Activated CD8-positive, alpha-beta T cell treated with anti-CD3 and anti-CD28 coated beads for 36 hours (primary cell): ENCODE data around the gene MAP4K3. TPM values are rescaled to one million over a fixed set of nuclear protein-coding genes. Genes with fewer than 3 reads are reported as not detected.

ENCODE experiments used
- ATAC-seq: fragments of 200-7000 bp; cut with Tn5 transposase; one replicate; pipeline ENCODE4 v1.10.0; 2021; ENCODE audit warnings: mild to moderate bottlenecking, moderate library complexity
- CTCF ChIA-PET: fragments of 350-600 bp; sonication (Branson Sonifier 250); formaldehyde crosslinking; loops from one replicate; lab custom pipeline; 2021; ENCODE audit warnings: antibody characterized with exemption; lab: Charles Lee
- POLR2A ChIA-PET: fragments of 350-600 bp; sonication (Branson Sonifier 250); formaldehyde crosslinking; loops from one replicate; lab custom pipeline; 2021; ENCODE audit warnings: antibody characterized with exemption; lab: Charles Lee
- DNase-seq: peaks from one replicate; pipeline ENCODE4 v3.0.0-alpha.2; 2020
- H3K27ac Mint-ChIP-seq: one replicate; pipeline ENCODE4 v1.8.0; 2021; ENCODE audit warnings: mild to moderate bottlenecking, mixed read lengths
- H3K27me3 Mint-ChIP-seq: one replicate; pipeline ENCODE4 v1.8.0; 2021; ENCODE audit warnings: mixed read lengths
- H3K36me3 Mint-ChIP-seq: one replicate; pipeline ENCODE4 v1.8.0; 2021; ENCODE audit warnings: low read depth, mixed read lengths
- H3K4me1 Mint-ChIP-seq: one replicate; pipeline ENCODE4 v1.8.0; 2021; ENCODE audit warnings: low read depth, mixed read lengths
- H3K4me3 Mint-ChIP-seq: one replicate; pipeline ENCODE4 v1.8.0; 2021; ENCODE audit warnings: mild to moderate bottlenecking, moderate library complexity, mixed read lengths
- H3K9me3 Mint-ChIP-seq: one replicate; pipeline ENCODE4 v1.8.0; 2021; ENCODE audit warnings: mixed read lengths
- intact Hi-C: fragments of 100-400 bp; cut with micrococcal nuclease; formaldehyde crosslinking; loops from one replicate; pipeline ENCODE4 v1.10.0; 2022
- total RNA-seq, 2 experiments: library from RNA; stranded (reverse); gene quantifications; one replicate each; pipeline ENCODE4 v1.2.3, GENCODE V29; 2021
- TF ChIP-seq, protein P1 (sequence below): fragments of 200-600 bp; IDR thresholded peaks from one replicate; pipeline ENCODE4 v1.8.0; 2022; ENCODE audit warnings: antibody characterized with exemption, mild to moderate bottlenecking

MAP4K3 gene
- 10 to 100 TPM in 1 of 2 experiments, 1 to 10 TPM in 1; 6.5 to 12.5 TPM for total RNA-seq

DNA sequence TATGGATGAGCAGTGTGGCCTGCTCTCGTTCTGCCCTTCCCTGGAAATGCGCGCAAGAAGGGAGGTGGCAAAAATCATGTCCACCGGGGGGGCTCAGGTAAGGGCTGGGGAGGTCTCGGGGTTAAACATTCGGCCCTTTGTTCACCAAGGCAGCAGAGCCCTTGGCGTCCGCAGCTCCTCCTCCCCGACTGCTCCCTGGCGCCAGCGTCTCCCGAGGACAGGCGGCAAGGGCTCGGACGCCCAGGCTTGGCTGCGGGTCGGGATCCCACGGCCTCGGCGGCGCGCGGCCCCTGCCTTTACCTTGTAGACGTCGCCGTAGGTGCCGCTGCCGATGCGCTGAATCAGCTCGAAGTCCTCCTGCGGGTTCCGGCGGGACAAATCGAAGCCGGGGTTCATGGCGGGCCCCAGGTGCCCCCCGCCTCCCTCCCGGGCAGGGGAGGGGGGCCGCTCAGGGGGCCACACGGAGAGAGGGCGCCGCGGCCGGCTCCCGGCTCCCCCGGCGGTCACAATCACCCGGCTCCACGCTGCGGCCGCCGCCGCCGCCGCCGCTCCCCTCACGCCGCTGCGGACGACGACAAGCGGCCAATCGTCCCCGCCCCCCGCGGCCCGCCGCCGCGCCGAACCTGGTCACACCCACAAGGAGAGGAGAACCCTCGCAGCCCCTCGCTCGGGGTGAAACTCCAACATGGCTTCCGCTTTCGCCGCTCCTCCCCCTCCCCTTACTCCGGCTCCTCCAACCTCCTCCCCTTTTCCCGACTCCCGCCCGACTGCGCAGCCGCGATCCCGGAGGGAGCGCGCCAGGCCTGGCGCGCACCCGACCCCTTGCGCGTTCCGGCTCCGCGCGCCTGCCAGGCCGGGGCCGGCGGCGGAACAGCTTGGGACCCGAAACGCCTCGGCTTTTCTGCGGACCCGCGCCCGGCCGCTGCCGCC lies at the start of gene MAP4K3:
MAP4K3 (minus strand) TSS at position 694 of the 930 bp plus-strand sequence; CDS start at position 396, 298 bp downstream.
- TF ChIP-seq, protein P1, sequence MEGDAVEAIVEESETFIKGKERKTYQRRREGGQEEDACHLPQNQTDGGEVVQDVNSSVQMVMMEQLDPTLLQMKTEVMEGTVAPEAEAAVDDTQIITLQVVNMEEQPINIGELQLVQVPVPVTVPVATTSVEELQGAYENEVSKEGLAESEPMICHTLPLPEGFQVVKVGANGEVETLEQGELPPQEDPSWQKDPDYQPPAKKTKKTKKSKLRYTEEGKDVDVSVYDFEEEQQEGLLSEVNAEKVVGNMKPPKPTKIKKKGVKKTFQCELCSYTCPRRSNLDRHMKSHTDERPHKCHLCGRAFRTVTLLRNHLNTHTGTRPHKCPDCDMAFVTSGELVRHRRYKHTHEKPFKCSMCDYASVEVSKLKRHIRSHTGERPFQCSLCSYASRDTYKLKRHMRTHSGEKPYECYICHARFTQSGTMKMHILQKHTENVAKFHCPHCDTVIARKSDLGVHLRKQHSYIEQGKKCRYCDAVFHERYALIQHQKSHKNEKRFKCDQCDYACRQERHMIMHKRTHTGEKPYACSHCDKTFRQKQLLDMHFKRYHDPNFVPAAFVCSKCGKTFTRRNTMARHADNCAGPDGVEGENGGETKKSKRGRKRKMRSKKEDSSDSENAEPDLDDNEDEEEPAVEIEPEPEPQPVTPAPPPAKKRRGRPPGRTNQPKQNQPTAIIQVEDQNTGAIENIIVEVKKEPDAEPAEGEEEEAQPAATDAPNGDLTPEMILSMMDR, result no peak
- CTCF ChIA-PET, result interaction anchor here (0.9 to 1.4 kb wide), 2 partner anchors 13 to 57 kb away, joined by 3 to 6 read pairs; no protein-coding TSS in a partner anchor
- peak within 1 kb of the TSS; percentile 86 for H3K4me3 Mint-ChIP-seq
- peaks cover 60% of the 10 kb centered on the region for H3K4me1 Mint-ChIP-seq
- peaks cover 1% of the 10 kb centered on the region for H3K9me3 Mint-ChIP-seq
- intact Hi-C loops, result no loop called here
- POLR2A ChIA-PET, result interaction anchor here (0.6 to 1.4 kb wide), 5 partner anchors 17 to 113 kb away, joined by 3 read pairs; no protein-coding TSS in a partner anchor
- ATAC-seq, result peak; percentile 71
- H3K27ac Mint-ChIP-seq, result peak within 1 kb of the TSS; percentile 84
- peak; percentile 82 for DNase-seq
- peaks cover 1% of the 10 kb centered on the region for H3K36me3 Mint-ChIP-seq
- no peaks in the 10 kb centered on the region for H3K27me3 Mint-ChIP-seq

DNA sequence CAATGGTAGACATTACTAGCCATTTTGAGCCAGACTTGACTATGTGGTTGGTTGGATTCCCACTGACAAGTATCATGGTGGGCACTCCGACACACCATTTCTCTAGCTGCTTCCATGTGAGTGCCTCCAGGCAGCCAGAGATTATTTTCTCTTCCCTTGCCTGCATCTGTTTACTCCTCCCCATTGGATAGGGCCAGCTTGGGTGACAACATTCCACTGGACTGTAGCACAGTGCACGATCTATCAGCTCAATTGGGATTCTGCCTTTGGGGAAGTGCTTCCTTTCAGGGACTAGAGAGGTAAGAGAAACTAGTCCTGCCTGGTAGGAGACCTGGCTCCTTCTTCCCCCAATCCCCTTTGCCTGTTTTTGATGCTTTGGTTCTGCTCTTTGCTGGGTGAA lies 49.0 kb upstream of the MAP4K3 start:
- Mint-ChIP-seq H3K4me3 (no peak overlapping the region), H3K36me3 (peaks cover 2% of the 10 kb centered on the region), H3K27me3 (peaks cover 2% of the 10 kb centered on the region), H3K4me1 (peaks cover 2% of the 10 kb centered on the region), H3K9me3 (peaks cover 2% of the 10 kb centered on the region), H3K27ac (no peak overlapping the region)
- ATAC-seq (no peak), DNase-seq (no peak)
- intact Hi-C loops, result no loop called here
- ChIA-PET CTCF (no interaction called here), POLR2A (no interaction called here)
- TF ChIP-seq, protein P1, result no peak

DNA sequence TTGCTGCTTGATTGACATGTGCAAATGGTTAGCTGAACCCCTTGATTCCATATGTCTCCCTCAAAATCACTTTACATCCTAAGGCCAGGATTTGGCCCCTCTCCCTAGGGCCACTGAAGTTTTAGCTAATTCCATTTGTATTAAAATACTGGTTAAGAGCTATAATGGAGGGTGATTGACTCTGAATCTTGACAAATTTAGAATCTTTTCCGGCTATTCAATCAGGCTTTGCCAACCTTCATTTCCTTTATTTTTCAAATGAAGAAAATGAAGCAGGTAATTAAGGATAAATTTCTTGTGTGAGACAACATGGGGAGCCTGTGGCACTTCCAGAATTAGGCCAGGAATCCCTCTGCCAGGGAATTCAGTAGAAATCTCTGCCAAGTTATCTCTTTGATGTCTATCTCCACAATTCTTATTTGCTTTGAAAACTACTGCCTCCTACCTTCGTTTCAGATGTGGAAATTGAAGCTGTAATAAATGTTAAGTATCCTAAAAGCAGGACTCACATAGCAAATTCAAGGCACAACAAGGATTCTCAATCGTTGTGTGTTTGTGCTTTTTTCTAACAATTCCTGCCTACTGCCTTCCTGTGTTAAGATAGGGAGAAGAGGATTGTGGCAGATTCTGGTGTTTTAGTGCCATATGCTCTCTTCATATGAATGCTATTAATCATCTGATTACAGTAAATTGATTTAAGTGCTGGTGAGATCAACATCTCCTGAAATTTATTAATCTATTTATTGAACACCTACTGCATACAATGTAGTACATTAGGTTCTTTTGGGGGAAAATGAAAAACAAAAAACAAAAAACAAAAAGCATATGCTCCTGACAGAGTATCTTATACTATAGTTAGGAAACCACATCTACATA lies 47.8 kb upstream of the MAP4K3 start:
- intact Hi-C loops, result no loop called here
- Mint-ChIP-seq H3K27ac (no peak overlapping the region), H3K27me3 (peaks cover 2% of the 10 kb centered on the region), H3K4me3 (no peak overlapping the region), H3K36me3 (no peaks in the 10 kb centered on the region), H3K4me1 (no peaks in the 10 kb centered on the region), H3K9me3 (no peaks in the 10 kb centered on the region)
- TF ChIP-seq, protein P1, result no peak
- ChIA-PET CTCF (no interaction called here), POLR2A (no interaction called here)
- DNase-seq (no peak), ATAC-seq (no peak)

DNA sequence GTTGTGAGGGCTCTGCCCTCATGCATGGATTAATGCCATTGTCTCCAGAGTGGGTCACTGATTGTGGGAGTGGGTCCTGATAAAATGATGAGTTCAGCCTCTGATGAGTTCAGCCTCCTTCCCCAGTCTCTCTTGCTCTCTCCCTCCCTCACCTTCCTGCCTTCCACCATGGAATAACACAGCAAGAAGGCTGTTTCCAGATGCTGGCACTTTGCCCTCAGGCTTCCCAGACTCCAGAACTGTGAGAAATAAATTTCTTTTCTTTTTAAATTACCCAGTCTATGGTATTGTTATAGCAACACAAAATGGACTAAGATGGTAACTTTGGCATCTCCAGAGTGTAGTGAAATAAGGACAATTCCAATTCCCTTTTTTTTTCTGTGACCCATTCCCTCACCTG lies 47.1 kb upstream of the MAP4K3 start:
- ChIA-PET POLR2A (no interaction called here), CTCF (no interaction called here)
- Mint-ChIP-seq H3K27ac (no peak overlapping the region), H3K36me3 (no peaks in the 10 kb centered on the region), H3K4me3 (no peak overlapping the region), H3K9me3 (no peaks in the 10 kb centered on the region), H3K4me1 (no peaks in the 10 kb centered on the region), H3K27me3 (peaks cover 2% of the 10 kb centered on the region)
- TF ChIP-seq, protein P1, result no peak
- intact Hi-C loops, result no loop called here
- no peak for ATAC-seq
- DNase-seq, result no peak
